ENCODE results near the gene C6orf47.

- TF ChIP-seq CTCF (IDR thresholded peaks at IDR 0.05; ENCODE audit: control extremely low read depth in 1 of 3, insufficient read depth in 1 of 3, low read depth in 1 of 3, low read length in 3 of 3) (no peak), GABPA (IDR thresholded peaks at IDR 0.05; ENCODE audit: borderline replicate concordance, insufficient read depth, low read length) (no peak), SIN3A (conservative IDR thresholded peaks at IDR 0.05 in 1 of 2, IDR thresholded peaks at IDR 0.05 in 1 of 2; ENCODE audit: low read depth in 1 of 2, low read length in 2 of 2) (no peak), FOSL1 (IDR thresholded peaks at IDR 0.05; ENCODE audit: insufficient read depth, low read depth, low read length) (no peak), POLR2A (IDR thresholded peaks at IDR 0.05; ENCODE audit: control extremely low read depth in 1 of 2, low read depth in 2 of 2, low read length in 2 of 2) (peak; percentile 84 to 94), EZH2 (IDR thresholded peaks at IDR 0.05; ENCODE audit: low read depth, low read length, severe bottlenecking) (no peak), NRF1 (IDR thresholded peaks at IDR 0.05; ENCODE audit: low read depth, low read length) (0 out of 2 replicates have a peak, but pooled peaks have one; percentile 15), TAF1 (IDR thresholded peaks at IDR 0.05; ENCODE audit: low read depth, low read length) (peak; percentile 87), EP300 (IDR thresholded peaks at IDR 0.05; ENCODE audit: borderline replicate concordance in 1 of 2, low read depth in 2 of 2, low read length in 2 of 2) (no peak), USF2 (IDR thresholded peaks at IDR 0.05; ENCODE audit: low read length) (no peak), CHD1 (IDR thresholded peaks at IDR 0.05; ENCODE audit: low read depth, low read length) (peak; percentile 45; the same call in 1 of the 2 replicates), JUND (IDR thresholded peaks at IDR 0.05; ENCODE audit: low read length) (peak; percentile 82), JUN (IDR thresholded peaks at IDR 0.05; ENCODE audit: low read depth, low read length) (no peak; the same call in 1 of the 2 replicates), TAF7 (optimal IDR thresholded peaks at IDR 0.05; ENCODE audit: borderline replicate concordance, low read depth, low read length) (peak; percentile 48)
These were observed 40.6 kb downstream of the C6orf47 start for GRCh38 chr6:31619805-31620585.
